ENCODE results near the gene ZSWIM6.
"Not testable (repeated sequence)": the region's sequence is repeated elsewhere in the genome, so short reads cannot be mapped to it uniquely, and the experiment has no call there.

Gene ZSWIM6

DNA sequence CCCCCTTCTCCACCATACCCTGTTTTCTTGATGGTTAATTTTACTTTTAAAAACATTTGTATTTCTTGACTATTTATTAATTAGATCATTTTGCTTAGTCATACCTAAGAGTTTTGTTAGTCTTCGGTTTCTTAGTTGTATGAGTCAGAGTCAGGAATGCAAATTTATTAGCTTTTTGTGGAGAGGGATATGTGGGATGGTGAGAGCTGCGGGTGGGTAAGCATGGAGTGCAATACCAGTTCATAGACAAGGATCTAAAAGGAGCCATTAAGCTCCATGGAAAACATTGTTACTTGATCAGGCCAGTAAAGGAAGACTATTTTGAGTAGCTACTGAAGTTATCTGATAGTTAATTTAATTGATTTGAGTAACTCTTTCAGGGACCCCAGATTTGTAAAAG is 77.5 kb downstream of the ZSWIM6 start:
- no peak for DNase-seq

DNA sequence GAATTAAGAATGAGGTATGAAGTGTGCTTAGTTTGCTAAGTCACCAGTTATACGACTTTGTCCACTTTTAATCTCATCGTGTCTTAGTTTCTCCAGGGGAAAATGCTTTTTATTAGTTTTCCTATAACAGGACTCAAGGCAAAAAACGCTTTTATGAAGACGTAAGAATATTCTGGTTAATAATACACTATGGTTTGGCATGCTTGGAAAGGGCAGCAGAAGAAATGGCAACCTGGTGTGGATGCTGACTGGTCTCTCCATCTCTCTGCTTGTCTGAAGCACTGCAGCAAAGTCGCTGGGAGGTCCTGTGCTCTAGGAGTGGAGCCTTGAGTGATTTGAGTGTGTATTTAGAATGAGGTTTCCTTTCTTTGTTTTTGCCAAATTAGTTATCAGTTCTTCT is 78.8 kb downstream of the ZSWIM6 start:
- no peak for DNase-seq

DNA sequence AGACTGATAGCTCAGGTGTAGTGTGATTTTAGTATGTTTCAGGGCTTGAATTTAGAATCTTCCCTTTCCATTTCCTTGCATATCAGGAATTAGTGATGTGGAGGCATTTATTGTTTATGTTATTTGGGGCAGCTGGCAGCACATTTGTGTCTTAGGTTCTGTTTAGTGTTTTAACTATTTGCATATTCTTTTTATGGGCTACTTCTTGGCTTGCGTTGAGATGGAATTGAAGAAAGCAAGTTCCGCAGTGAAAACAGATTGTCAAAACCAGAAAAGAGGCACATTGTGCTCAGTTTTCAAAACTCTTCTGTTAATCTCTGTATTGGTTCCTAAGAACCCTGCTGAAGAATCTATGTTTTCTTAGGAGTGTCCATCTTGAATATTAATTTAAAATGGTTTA is 80.3 kb downstream of the ZSWIM6 start:
- DNase-seq, result no peak

DNA sequence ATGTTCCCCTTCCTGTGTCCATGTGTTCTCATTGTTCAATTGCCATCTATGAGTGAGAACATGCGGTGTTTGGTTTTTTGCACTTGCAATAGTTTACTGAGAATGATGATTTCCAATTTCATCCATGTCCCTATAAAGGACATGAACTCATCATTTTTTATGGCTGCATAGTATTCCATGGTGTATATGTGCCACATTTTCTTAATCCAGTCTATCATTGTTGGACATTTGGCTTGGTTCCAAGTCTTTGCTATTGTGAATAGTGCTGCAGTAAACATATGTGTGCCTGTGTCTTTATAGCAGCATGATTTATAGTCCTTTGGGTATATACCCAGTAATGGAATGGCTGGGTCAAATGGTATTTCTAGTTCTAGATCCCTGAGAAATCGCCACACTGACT is 81.1 kb downstream of the ZSWIM6 start:
- not testable (repeated sequence) for DNase-seq

DNA sequence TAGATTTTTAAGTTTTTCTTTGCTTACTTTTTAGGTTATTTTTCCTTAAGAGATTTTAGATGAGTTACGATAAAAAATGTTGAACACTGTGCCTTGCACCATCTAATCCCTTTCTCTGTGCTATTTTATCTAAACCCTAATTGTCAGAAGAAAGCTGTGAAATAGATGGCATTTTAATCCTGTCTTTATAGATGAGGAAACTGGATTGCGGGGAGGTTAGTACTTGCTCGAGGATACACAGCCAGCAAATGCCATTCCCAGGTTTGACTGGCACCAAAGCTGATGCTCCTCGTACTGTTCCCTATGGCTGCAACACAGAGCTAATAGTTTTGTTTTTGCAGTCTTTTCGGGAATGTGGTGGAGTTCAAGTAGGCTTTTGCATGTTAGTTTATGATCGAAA is 82.7 kb downstream of the ZSWIM6 start:
- DNase-seq, result no peak

DNA sequence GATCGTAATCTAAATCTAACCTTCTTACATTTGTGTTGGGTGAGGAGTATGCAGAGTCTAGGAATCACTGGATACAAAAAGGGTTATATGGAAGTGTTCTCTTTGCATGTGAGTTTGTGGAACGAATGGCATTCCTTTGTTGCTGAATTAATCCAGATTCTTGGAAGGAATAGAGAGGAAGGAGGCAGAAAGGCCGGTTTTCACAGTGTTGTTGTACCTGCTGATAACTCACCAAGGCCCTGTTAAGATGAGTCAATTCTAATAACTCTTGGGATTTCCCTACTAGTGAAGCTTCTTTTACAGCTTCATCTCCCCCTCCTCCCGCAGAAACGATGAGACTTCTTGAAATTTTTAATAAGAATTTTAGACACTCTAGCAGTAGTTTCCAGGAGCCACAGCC is 84.0 kb downstream of the ZSWIM6 start:
- DNase-seq, result no peak

DNA sequence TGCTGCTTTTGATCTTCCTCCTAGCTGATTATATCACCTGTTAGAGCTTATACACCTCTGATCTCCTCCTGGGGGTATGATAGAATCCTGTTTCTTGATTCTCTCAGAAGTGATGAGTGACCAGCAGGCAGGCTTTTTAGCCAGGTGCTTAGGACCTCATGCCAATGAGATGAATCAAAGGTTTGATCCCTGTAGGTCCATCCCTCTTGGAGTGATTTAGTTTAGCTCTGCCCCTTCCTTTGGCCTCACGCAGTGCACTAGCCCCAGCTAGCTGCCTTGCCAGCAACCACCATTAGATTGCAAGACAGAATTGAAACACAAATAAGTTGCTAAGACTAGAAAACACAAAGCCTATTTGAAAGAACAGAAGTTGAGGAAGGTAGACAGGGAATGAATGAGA is 84.4 kb downstream of the ZSWIM6 start:
- no peak for DNase-seq

DNA sequence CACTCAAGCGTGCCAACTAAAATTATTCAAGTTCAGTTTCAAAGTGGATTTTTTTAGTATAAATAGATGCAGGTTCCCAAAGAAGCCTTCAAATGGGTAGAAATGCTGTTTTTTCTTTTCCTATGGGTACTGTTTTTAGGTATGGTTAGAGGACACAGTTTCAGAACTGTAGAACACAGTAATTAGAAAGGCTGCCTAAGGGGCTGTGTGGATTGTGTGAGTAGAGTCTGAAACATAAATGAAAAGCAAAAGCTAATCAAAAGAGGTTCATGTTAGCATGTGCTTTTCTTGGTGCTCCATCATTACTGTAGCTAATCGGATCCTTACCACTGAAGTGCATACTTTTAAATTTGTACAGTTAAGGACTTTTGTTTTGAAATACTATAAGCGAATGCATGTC is 85.3 kb downstream of the ZSWIM6 start:
- no peak for DNase-seq

DNA sequence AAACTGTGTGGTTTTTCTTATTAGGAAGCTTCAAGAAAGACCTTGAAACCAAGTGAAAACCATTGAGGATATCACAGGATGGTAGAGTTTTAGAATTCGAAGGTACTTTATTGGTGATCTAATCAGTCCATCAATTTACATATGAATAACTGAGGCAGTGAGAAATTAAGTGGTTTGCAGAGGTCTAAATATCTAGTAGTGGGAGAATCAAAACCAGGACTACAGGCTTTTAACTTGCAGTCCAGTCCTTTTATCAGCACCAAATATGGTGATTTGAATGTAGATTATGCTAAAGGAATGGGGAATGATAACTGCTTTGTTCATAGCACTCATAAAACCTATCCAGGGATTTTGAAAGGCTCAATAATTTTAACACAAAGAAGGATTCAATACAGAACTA is 85.8 kb downstream of the ZSWIM6 start:
- DNase-seq, result no peak

DNA sequence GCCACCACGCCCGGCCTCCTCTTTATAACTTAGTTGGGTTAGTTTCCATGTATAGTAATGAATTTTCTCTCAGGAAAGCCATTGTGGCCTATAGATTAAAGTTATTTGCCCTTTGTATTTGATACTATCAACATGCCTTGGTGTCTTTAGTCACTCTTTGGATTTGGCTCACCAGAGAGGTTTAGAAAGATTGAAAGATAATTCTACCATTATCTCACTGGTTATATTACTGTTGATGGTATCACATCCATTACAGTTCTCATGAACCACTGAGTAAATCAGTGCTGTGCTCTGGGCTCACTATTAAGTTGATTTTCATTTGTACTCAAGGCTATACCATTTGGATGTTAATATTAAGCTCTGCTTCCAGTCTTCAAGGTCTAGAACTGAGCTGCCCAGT is 87.0 kb downstream of the ZSWIM6 start:
- DNase-seq, result no peak

DNA sequence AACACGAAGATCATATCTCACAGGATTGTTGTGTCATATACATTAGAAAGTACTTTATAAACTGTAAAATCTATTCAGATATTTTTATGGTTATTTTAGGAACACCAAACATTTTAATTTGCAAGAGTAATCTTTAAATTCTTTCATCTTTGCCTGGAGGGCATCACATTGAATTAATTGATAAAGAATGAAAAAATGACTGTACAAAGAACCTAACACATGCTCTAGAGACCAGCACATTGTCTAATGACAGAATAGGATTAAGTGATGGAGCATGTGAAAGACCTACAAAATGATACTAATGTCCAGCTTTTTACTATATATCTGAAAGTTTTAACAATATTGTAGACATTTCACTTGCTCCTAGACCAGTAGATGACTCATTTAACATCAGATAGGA is 88.0 kb downstream of the ZSWIM6 start:
- no peak for DNase-seq

DNA sequence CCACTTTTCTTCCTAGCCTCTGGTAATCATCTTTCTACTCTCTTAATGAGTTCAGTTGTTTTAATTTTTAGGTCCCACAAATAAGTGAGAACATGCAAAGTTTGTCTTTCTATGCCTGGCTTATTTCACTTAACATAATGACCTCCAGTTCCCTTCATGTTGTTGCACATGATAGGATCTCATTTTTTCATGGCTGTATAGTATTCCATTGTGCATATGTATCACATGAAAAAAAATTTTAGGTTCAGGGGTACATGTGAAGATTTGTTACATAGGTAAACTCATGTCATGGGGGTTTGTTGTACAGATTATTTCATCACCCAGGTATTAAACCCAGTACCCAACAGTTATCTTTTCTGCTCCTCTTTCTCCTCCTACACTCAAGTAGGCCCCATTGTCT is 89.2 kb downstream of the ZSWIM6 start:
- not testable (repeated sequence) for DNase-seq

DNA sequence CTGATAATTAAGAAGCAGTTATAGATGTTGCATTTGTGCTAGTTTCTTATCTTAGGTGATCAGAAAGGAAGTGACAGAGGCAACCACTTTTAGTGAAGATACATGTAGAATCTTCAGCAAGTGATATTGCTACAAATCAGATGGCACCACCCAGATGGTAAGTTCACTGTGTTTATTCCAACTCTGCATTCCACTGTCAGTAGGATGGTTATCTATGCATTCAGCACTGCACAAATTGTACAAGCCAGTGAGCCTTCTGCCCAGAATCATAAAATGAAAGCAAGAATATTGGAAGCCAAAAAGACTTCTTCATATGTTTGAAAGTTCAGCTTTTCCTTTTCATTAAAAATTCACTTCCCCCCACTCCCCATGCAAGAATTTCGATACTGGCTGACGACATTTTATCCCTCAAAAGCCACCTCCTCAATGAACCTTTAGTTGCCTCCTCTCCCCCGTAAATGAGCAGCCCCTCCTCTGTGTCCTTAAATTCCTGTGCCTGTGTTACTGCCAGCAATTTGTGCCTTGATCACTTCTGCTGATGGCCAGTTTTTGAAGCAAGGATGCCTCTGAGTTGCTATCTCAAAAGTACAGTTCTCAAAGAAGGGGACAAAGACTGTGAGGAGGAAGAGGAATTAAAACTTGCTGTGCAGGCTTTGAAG is 91.6 kb downstream of the ZSWIM6 start:
- no peak for DNase-seq

DNA sequence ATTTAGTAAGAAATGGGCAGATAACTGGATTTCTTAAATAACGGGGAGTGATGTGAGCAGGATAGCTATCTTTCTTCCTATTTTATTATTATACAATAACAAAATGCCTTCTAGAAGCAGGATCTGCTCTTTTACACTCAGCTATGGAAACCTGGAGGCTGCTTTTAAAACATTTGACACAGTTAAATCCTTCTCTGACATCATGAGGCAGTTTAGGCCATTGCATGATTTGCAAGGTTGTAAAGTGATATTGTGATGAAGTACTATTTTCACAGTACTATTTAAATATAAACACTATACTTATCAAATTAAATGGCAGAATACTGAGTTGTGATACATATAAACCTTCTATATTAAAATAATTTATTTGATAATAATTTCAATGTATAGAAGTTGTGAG is 93.9 kb downstream of the ZSWIM6 start:
- DNase-seq, result no peak

DNA sequence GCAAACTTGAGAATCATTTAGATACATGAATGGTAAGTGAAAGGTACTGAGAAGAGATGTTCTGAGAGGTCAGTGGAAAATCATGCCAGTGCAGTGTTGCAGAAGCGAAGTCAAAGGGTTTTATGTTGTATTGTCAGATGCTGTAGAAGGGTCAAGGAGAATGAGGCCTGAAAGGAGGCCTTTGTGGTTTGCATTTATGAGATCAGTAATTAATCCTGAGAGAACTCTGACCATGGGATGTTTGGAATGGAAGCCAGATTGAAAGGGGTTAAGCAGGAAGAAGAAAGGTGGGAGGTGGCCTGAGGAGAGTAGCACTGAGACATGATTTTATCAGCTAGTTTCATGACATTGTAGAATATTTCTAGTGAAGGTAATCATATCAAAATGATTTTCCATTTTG is 97.8 kb downstream of the ZSWIM6 start:
- DNase-seq, result no peak

DNA sequence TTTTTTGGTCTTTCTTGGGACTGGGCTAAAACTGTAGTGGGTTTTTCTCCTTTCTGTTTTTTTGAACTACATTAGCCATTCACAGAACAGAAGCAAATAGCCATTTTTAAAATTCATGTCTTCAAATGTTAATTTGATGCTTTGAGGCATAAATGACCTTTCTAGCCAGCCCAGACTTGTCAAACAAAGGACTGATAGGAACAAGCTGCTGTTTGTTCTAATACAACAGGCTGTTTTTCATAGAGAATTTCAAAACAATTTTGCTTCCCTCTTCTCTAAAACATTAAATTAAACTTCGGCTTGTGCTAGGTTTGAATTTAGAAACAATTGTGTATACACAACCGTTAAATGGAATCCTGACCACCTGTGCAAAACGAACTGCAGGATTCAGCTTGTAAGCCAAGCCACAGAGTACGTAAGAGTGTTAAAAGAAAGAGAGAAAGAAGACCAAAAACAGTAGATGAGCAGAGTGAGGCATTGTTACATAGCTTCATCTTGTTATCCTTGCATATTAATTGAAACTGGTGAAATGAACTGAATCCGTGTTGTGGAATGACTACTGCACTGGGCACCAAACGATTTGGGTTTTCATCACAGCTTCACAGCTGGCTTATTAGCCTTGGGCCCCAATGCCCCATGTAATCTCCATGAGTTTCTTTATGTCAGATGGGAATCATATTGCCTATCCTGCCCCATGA is 100.0 kb downstream of the ZSWIM6 start:
- DNase-seq, result no peak

DNA sequence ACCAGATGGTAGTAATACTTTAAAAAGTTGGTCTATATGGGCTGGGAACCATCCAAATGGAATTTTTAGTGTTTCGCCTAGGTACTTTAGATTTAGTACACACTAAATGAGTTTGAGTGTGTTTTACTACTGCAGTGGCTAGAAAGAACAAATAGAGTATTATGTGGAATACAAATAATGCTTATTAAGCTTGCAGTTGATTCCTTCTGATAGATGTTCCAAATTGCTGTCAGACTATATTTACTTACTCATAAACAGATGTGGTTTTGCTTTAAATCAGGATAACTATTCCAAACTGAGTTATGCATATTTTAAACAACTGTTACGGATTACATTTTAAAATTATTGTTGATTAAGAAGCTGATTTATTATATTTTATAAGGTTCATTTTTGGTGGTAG is 103.3 kb downstream of the ZSWIM6 start:
- no peak for DNase-seq

DNA sequence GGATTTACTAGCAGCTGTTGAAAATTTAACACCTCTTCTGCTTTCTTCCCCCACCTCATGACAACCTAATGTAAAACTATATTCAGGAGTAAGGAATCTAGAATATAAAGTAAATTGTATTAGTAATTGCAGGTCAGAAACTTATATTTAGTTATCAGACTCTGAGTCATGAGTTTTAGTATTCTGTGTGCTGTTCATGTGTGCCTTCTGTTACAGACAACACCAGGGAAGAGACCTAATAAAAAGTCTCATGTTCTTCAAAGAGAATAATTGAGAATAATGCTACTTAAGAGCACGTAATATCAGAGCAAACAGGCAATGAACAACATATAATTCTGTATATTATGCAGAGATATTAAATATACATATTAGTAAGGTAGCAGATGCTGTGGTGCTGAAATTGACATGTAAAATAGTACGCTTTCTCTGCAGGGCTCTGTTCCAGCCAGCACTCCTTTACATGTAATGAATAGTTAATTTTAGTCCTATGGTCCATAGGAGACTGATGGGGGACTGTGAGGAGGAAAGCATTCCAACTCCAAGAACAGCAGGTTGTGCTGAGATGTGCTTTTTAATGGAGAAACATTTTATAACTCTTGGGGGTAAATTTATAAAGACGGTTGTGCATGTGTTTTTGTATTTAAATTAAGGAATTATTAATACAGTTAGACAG is 106.4 kb downstream of the ZSWIM6 start:
- DNase-seq, result no peak

DNA sequence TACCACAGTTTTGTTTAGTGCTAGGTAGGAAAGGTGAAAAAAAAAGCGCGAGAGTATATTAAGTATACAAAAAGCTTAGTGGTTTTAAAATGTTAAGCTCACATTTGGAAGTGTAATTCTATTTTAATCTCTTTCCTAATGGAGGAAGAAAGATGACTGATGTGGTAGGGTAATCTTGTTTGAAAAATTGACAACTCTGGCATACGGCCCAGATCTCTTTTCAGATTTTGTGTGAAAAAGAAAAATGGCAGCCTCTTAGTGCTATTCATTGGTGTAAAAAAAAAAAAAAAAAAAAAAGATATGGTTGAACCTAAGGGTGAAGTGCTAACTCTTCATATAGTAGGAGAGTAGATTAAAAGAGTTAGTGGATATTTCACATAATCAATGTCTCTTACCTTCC is 108.0 kb downstream of the ZSWIM6 start:
- DNase-seq, result no peak

DNA sequence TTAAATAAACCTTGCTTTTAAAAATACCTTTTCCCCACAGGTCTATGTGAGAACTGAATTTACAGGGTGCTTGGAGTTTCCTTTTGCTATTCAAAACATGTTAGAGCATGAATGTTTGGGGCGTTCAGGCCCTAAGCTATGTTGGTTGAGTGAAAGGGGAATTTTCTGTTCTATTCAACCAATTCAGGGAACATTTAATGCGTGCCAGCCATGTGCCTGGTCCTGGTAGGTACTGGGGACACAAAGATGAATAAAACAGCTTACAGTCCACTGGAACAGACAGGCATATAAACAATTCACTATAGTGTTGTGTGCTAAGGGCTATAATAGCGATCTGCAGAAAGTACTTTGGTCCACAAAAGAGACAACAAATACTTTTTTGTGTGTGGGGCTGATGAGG is 108.5 kb downstream of the ZSWIM6 start:
- no peak for DNase-seq

DNA sequence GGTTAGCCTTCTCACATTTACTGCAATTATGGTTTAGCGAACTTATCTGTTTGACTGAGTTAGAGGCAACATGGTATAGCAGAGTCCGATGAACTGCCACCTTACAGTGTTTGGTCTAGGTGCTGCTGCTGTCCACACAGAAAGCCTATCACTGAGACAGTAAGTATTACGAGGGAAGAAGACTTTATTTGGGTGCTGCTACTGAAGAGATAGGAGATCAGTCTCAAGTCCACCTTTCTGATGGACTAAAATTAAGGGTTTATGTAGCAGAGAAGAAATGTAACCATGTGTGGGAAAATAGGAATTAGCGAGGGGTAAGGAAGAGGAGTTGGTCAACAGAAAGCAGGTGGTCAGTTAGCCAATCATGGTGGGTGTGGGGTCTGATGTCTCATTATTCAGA is 109.7 kb downstream of the ZSWIM6 start:
- DNase-seq, result no peak

DNA sequence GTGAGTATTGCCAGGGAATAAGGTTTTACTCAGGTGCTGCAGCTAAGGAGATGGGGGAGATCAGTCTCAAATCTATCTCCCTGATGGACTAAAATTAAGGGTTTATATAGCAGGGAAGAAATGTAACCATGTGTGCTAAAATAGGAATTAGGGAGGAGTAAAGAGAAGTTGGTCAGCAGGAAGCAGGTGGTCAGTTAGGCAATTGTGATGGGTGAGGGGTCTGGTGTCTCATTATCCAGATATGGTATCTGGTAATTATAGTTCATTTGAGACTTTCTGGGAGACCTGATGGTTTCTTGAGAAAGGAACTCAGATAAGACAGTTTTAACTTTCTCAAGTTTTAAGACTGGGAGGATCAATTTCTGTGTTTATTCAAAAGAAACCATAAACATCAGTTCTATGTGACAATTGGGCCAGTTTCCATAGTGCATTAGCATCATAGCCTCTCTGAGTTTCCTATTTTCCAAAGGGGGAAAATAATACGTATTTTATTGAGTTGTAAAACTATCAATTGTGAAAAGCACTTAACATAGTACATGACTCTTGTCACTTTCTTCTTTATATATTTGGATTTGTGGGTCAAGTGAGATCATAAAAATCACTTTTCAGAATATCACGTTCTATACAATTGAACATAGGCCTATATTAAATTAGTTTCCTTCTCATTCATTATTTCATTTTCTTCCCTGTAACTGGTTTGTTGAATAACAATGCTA is 115.9 kb downstream of the ZSWIM6 start:
- no peak for DNase-seq

DNA sequence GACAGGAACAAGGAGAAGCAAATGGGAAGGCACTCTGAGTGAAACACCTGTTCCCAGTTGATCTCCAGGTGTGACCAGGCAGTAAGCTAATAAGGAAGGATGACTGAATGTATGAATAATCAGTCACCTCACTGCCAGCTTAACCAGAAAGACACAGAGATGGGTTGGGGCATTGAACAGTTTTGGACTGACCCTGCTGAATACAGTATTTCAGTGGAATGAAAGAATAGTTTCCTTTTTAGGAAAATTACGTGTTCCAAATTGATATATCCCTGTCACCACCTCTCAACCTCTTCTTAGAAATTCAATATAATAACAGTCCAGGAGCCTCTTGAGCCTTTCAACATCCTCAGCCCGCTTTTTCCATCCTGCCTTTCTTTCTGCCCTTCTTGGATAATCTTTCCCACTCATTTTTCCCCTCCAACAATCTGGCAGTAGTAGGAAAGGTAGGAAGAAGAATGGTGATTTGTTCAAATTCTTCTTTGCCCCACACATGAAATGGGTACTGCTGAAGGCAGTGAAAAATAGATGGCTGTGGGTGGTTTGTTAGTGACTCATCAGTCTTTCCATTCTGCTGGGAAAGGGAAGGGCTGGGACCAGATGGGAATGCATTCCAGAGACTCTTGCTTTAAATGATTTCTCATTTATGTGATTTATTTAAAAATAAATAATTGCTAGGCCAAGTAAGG is 117.9 kb downstream of the ZSWIM6 start:
- DNase-seq, result no peak

Data from stimulated activated CD8-positive, alpha-beta memory T cell treated with anti-CD3 and anti-CD28 coated beads, Interleukin-4, amount 100 ng/mL, for 48 hours (primary cell).